SK-N-MC (cell line): ENCODE data around the gene NTN5.

ENCODE experiments used
- EZH2 ChIP-seq: fragments of 200-600 bp; sonication (generic); IDR thresholded peaks from one replicate; pipeline ENCODE4 v1.6.1; 2017; ENCODE audit warnings: antibody characterized with exemption
- FOXP2 ChIP-seq: optimal IDR thresholded peaks from 2 replicates; pipeline ENCODE3; 2011; ENCODE audit warnings: mild to moderate bottlenecking, moderate library complexity; ENCODE audit not compliant: insufficient read depth; ENCODE audit errors: extremely low read length, control extremely low read depth
- POLR2AphosphoS5 ChIP-seq: IDR thresholded peaks from 2 replicates; pipeline ENCODE4 v1.6.1; 2012; ENCODE audit warnings: mild to moderate bottlenecking, low read depth, low read length, borderline replicate concordance

DNA sequence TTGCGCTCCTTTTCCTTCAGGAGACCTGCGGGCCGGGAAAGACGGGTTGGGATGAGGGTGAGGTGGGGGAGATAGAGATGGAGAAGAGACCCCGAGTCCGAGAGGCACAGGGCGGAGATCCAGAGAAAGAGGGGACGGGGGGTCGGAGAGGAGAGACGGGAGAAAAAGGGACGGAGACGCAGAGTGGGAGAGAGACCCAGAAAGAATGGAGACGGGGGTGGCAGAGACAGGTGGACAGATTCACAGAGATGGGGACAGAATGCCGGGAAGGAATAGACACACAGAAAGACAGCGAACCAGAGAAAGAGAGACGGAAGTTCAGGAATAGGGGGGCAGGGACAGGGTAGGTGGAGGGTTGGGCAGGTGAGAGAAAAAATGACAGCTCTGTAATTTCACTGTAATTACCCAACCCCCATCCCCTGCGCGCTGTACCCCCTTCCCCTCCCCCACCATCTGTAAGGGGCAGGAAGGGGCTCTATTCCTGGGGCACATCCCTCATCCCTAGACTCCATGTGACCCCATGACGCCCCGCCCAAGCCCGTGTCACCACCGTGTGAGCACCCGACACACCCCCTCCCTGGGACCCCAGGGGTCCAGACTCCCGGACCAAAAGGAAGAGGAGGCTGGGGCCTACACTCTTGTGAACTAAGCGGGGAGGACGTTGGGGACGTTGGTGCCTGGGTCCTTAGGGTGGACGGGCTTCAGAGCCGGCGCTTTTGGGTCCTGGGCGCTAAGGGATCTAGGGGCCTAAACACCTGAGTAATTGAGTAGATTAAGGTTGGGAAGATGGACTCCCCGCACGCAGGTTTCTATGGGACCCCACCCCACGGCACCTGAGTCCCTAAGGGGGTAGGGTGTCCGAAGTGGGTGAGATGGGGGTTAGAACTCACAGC is 36.6 kb downstream of the NTN5 start:
- no peak for TF ChIP-seq EZH2
- TF ChIP-seq FOXP2 = no peak
- TF ChIP-seq POLR2AphosphoS5 = no peak
